GM12878 (cell line): ENCODE results near the gene PARVA.

Source experiments
- CEBPZ ChIP-seq: fragments of 150-350 bp; IDR thresholded peaks from 2 replicates; pipeline ENCODE4 v1.6.1; 2016; ENCODE audit warnings: low read depth, low read length
- CREM ChIP-seq: IDR thresholded peaks from 2 replicates; pipeline ENCODE4 v1.6.1; 2014; ENCODE audit warnings: antibody characterized with exemption, low read depth
- EP300 ChIP-seq, 2 experiments: fragments of 150-350 bp in 1 of 2; IDR thresholded peaks; 2 replicates each; pipeline ENCODE4 v1.6.1; 2011 to 2012; ENCODE audit warnings: low read depth in 2 of 2, low read length in 2 of 2, borderline replicate concordance in 1 of 2, improper control_type of control experiment in 1 of 2, inconsistent platforms in 1 of 2; ENCODE audit not compliant: control insufficient read depth in 1 of 2
- GABPA ChIP-seq: IDR thresholded peaks from 2 replicates; pipeline ENCODE4 v1.6.1; 2014; ENCODE audit warnings: antibody characterized with exemption, low read depth, mild to moderate bottlenecking, inconsistent platforms
- GATAD2B ChIP-seq: fragments of 450-650 bp; conservative IDR thresholded peaks from 2 replicates; pipeline ENCODE4 v1.6.1; 2017; ENCODE audit warnings: low read depth, mild to moderate bottlenecking, moderate library complexity
- HDAC2 ChIP-seq: fragments of 200-600 bp; sonication (generic); IDR thresholded peaks from 2 replicates; pipeline ENCODE4 v1.6.1; 2017
- NBN ChIP-seq: fragments of 450-650 bp; IDR thresholded peaks from 2 replicates; pipeline ENCODE4 v1.6.1; 2016
- RAD51 ChIP-seq: fragments of 450-650 bp; IDR thresholded peaks from 2 replicates; pipeline ENCODE4 v1.6.1; 2016; ENCODE audit warnings: moderate library complexity, mild to moderate bottlenecking, inconsistent platforms
- USF2 ChIP-seq: IDR thresholded peaks from 2 replicates; pipeline ENCODE4 v1.6.1; 2011; ENCODE audit warnings: low read depth, low read length, improper control_type of control experiment, borderline replicate concordance
- TF ChIP-seq, protein P1 (sequence below), 3 experiments: IDR thresholded peaks in 2 of 3; conservative IDR thresholded peaks in 1 of 3; 2 replicates each; pipeline ENCODE4 v1.5.1; 2011; ENCODE audit warnings: low read depth in 3 of 3, low read length in 3 of 3, mild to moderate bottlenecking in 3 of 3, control low read depth in 2 of 3, moderate library complexity in 2 of 3, inconsistent platforms in 1 of 3, mixed read lengths in 1 of 3; ENCODE audit not compliant: control insufficient read depth in 2 of 3, insufficient read depth in 1 of 3; ENCODE audit errors: extremely low read depth in 1 of 3

GRCh38 chr11:12455938-12456337 lies 78.6 kb downstream of the PARVA start:
- TF ChIP-seq, protein P1, sequence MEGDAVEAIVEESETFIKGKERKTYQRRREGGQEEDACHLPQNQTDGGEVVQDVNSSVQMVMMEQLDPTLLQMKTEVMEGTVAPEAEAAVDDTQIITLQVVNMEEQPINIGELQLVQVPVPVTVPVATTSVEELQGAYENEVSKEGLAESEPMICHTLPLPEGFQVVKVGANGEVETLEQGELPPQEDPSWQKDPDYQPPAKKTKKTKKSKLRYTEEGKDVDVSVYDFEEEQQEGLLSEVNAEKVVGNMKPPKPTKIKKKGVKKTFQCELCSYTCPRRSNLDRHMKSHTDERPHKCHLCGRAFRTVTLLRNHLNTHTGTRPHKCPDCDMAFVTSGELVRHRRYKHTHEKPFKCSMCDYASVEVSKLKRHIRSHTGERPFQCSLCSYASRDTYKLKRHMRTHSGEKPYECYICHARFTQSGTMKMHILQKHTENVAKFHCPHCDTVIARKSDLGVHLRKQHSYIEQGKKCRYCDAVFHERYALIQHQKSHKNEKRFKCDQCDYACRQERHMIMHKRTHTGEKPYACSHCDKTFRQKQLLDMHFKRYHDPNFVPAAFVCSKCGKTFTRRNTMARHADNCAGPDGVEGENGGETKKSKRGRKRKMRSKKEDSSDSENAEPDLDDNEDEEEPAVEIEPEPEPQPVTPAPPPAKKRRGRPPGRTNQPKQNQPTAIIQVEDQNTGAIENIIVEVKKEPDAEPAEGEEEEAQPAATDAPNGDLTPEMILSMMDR (IDR thresholded peaks at IDR 0.05 in 2 of 3, conservative IDR thresholded peaks at IDR 0.05 in 1 of 3; ENCODE audit: control insufficient read depth in 2 of 3, extremely low read depth in 1 of 3, insufficient read depth in 1 of 3, low read depth in 3 of 3, low read length in 3 of 3), result no peak
- TF ChIP-seq NBN (no peak), GATAD2B (no peak), USF2 (no peak), GABPA (no peak), HDAC2 (no peak), RAD51 (no peak), EP300 (IDR thresholded peaks at IDR 0.05; ENCODE audit: borderline replicate concordance in 1 of 2, control insufficient read depth in 1 of 2, low read depth in 2 of 2, low read length in 2 of 2) (no peak), CEBPZ (no peak), CREM (no peak)
